Panc1 (cell line): ENCODE data around the gene MAP2K7. TPM values are rescaled to one million over a fixed set of nuclear protein-coding genes. Genes with fewer than 3 reads are reported as not detected.

ENCODE experiments used
- ATAC-seq: fragments of 200-7000 bp; cut with Tn5 transposase; 2 replicates; pipeline ENCODE4 v1.9.1; 2020; ENCODE audit warnings: mild to moderate bottlenecking, moderate library complexity
- BruUV-seq: library from RNA; stranded (reverse); fragments of 400-500 nt; replicated peaks from 2 replicates; lab custom pipeline; 2021; lab: Mats Ljungman, UMichigan
- CTCF ChIA-PET: fragments of 300-600 bp; sonication (Branson Sonifier 250); formaldehyde crosslinking; loops from one replicate; lab custom pipeline; 2022; ENCODE audit warnings: antibody characterized with exemption; lab: Charles Lee
- POLR2A ChIA-PET: fragments of 300-600 bp; sonication (Branson Sonifier 250); formaldehyde crosslinking; loops from one replicate; lab custom pipeline; 2022; ENCODE audit warnings: antibody characterized with exemption; lab: Charles Lee
- DNase-seq: peaks from one replicate; pipeline ENCODE4 v3.0.0-alpha.2; 2010; ENCODE audit warnings: low read depth, low spot score
- H3K27ac ChIP-seq: 2 replicates; pipeline ENCODE4 v1.5.1; 2011; ENCODE audit warnings: mild to moderate bottlenecking, low read length, inconsistent platforms
- H3K27me3 ChIP-seq: fragments of 200-500 bp; sonication (Bioruptor generic); 2 replicates; pipeline ENCODE4 v1.6.0; 2014; ENCODE audit warnings: low read length, inconsistent platforms; ENCODE audit not compliant: control insufficient read depth, insufficient read depth
- H3K36me3 ChIP-seq: fragments of 200-500 bp; sonication (Bioruptor generic); 2 replicates; pipeline ENCODE4 v1.5.1; 2014; ENCODE audit warnings: inconsistent platforms, mild to moderate bottlenecking, low read length, moderate library complexity; ENCODE audit not compliant: control insufficient read depth, insufficient read depth
- H3K4me1 ChIP-seq: 2 replicates; pipeline ENCODE4 v1.5.1; 2011; ENCODE audit warnings: inconsistent platforms, mild to moderate bottlenecking, low read length, moderate library complexity; ENCODE audit not compliant: control insufficient read depth, insufficient read depth
- H3K4me3 ChIP-seq, 2 experiments: 2 replicates each; pipeline ENCODE4 v1.5.1; 2011 to 2012; ENCODE audit warnings: low read depth in 2 of 2, low read length in 2 of 2, mild to moderate bottlenecking in 2 of 2, inconsistent platforms in 1 of 2, moderate library complexity in 1 of 2
- H3K9me3 ChIP-seq: fragments of 200-500 bp; sonication (Bioruptor generic); 2 replicates; pipeline ENCODE4 v1.5.1; 2014; ENCODE audit warnings: low read depth, mild to moderate bottlenecking, inconsistent platforms, low read length, moderate library complexity; ENCODE audit not compliant: control insufficient read depth, insufficient read depth
- CTCF ChIP-seq: fragments of 450-650 bp; IDR thresholded peaks from 2 replicates; pipeline ENCODE4 v1.5.1; 2017; ENCODE audit warnings: mild to moderate bottlenecking
- POLR2AphosphoS5 ChIP-seq: IDR thresholded peaks from 2 replicates; pipeline ENCODE4 v1.6.1; 2012; ENCODE audit warnings: mild to moderate bottlenecking, low read depth, low read length, moderate library complexity
- SIN3A ChIP-seq: IDR thresholded peaks from 2 replicates; pipeline ENCODE4 v1.6.1; 2012; ENCODE audit warnings: low read depth, mild to moderate bottlenecking, low read length, moderate library complexity, borderline replicate concordance; ENCODE audit not compliant: insufficient read depth
- TCF7L2 ChIP-seq: IDR thresholded peaks from 2 replicates; pipeline ENCODE4 v1.6.1; 2011; ENCODE audit warnings: mild to moderate bottlenecking, low read depth, low read length, inconsistent platforms
- in situ Hi-C: cut with HindIII; loops from 2 replicates; pipeline ENCODE4 v1.10.0; 2016; ENCODE audit warnings: low sequenced_read_pairs, low pct_unique_long_range_greater_than_20kb
- intact Hi-C: fragments of 100-400 bp; cut with micrococcal nuclease; formaldehyde crosslinking; loops from one replicate; pipeline ENCODE4 v1.10.0; 2022; ENCODE audit not compliant: unreplicated experiment
- total RNA-seq: library from RNA; stranded (reverse); gene quantifications from one replicate; pipeline ENCODE4 v1.2.1, GENCODE V29; 2021; ENCODE audit not compliant: unreplicated experiment
- TF ChIP-seq, protein P1 (sequence below), 2 experiments: IDR thresholded peaks; 2 replicates each; pipeline ENCODE4 v1.6.1; 2011 to 2012; ENCODE audit warnings: low read depth in 2 of 2, control low read depth in 1 of 2, low read length in 1 of 2, mild to moderate bottlenecking in 1 of 2, moderate library complexity in 1 of 2; ENCODE audit not compliant: insufficient read depth in 1 of 2

Gene MAP2K7
- total RNA-seq, 1 experiment from 2014 or later, result 32.9 TPM

GRCh38 chr19:7874076-7874896 lies 29.4 kb upstream of the MAP2K7 start, which contains the start of gene PRR36:
PRR36 (minus strand) TSS chr19:7874390; CDS start chr19:7873689, 701 bp downstream.
- no TSS peak for BruUV-seq

DNA sequence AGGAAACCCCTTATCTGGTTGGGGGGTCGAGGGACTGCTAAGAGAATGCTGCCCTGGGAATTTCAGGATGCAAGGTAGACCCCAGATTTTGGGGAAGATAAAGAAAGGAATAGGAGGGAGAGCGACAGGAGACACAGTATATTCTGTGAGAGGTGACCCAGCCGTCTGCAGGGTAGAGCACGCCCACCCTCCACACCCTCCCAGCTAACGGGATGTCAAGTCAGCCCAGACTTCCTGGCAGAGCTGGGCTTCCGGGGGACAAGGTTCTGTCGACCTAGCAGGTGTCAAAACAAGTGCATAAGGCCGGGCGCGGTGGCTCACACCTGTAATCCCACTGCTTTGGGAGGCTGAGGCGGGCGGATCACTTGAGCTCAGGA lies 28.8 kb upstream of the MAP2K7 start:
- Histone ChIP-seq H3K4me3 (peak overlapping the region; percentile 45 to 49), H3K27ac (no peak overlapping the region), H3K9me3 (no peaks in the 10 kb centered on the region), H3K27me3 (no peaks in the 10 kb centered on the region), H3K4me1 (no peaks in the 10 kb centered on the region), H3K36me3 (no peaks in the 10 kb centered on the region)
- BruUV-seq, result no TSS peak
- ChIA-PET POLR2A (interaction anchor here (0.7 kb wide), 1 partner anchor 9 kb away, joined by 5 read pairs; no protein-coding TSS in a partner anchor), CTCF (interaction anchor here (0.6 kb wide), 2 partner anchors 8 to 354 kb away, joined by 4 to 5 read pairs; no protein-coding TSS in a partner anchor)
- TF ChIP-seq, protein P1, sequence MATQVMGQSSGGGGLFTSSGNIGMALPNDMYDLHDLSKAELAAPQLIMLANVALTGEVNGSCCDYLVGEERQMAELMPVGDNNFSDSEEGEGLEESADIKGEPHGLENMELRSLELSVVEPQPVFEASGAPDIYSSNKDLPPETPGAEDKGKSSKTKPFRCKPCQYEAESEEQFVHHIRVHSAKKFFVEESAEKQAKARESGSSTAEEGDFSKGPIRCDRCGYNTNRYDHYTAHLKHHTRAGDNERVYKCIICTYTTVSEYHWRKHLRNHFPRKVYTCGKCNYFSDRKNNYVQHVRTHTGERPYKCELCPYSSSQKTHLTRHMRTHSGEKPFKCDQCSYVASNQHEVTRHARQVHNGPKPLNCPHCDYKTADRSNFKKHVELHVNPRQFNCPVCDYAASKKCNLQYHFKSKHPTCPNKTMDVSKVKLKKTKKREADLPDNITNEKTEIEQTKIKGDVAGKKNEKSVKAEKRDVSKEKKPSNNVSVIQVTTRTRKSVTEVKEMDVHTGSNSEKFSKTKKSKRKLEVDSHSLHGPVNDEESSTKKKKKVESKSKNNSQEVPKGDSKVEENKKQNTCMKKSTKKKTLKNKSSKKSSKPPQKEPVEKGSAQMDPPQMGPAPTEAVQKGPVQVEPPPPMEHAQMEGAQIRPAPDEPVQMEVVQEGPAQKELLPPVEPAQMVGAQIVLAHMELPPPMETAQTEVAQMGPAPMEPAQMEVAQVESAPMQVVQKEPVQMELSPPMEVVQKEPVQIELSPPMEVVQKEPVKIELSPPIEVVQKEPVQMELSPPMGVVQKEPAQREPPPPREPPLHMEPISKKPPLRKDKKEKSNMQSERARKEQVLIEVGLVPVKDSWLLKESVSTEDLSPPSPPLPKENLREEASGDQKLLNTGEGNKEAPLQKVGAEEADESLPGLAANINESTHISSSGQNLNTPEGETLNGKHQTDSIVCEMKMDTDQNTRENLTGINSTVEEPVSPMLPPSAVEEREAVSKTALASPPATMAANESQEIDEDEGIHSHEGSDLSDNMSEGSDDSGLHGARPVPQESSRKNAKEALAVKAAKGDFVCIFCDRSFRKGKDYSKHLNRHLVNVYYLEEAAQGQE (IDR thresholded peaks at IDR 0.05; ENCODE audit: insufficient read depth in 1 of 2, low read depth in 2 of 2, low read length in 1 of 2), result no peak
- TF ChIP-seq SIN3A (no peak), TCF7L2 (no peak), CTCF (no peak), POLR2AphosphoS5 (no peak)
- intact Hi-C loops, result no loop called here
- in situ Hi-C loops, result no loop called here
- no peak for ATAC-seq
- no peak for DNase-seq

More at GRCh38 chr19:7874076-7874896, 29.4 kb upstream of the MAP2K7 start, which contains the start of gene PRR36:
- in situ Hi-C loops (no loop called here), intact Hi-C loops (no loop called here)
- Histone ChIP-seq H3K4me3 (peak within 1 kb of the TSS; percentile 45 to 49), H3K9me3 (no peaks in the 10 kb centered on the region), H3K27ac (no peak within 1 kb of the TSS), H3K36me3 (no peaks in the 10 kb centered on the region), H3K27me3 (no peaks in the 10 kb centered on the region), H3K4me1 (no peaks in the 10 kb centered on the region)
- POLR2A ChIA-PET, result interaction anchor here (0.7 kb wide), 1 partner anchor 10 kb away, joined by 5 read pairs; no protein-coding TSS in a partner anchor
- CTCF ChIA-PET, result no interaction called here
- DNase-seq (no peak), ATAC-seq (peak; percentile 42; the same call in 1 of the 2 replicates)
- TF ChIP-seq TCF7L2, result no peak
